Measurements from ENCODE around the gene PPARA.

Gene PPARA

DNA sequence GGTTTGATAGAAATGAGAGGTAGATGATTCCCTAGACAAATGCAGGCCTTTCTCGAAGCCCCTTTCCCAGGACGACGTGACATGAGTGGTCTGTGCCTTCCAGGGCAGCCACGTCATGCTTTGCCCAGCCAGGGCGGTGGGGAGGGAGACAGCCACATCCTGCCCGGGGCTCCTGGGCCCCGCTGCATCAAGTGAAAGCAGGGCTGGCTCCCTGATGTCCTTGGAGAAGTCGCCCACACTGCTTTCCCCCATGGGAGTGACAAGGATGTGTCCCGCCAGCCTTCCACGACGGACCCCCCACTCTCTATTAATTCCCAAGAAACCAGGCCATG is 13.2 kb downstream of the PPARA start:
- in situ Hi-C loops (cut with MboI; ENCODE audit: low pct_unique_long_range_greater_than_20kb, low sequenced_read_pairs, unreplicated experiment): no loop called here
- no peak for TF ChIP-seq CTCF (IDR thresholded peaks at IDR 0.05; ENCODE audit: extremely low read depth, insufficient read depth, missing control alignments)
- no peak for DNase-seq (ENCODE audit: low spot score)

- in situ Hi-C loops (cut with MboI; ENCODE audit: low pct_unique_long_range_greater_than_20kb, low sequenced_read_pairs, unreplicated experiment): no loop called here
- no peak for TF ChIP-seq CTCF (IDR thresholded peaks at IDR 0.05; ENCODE audit: extremely low read depth, insufficient read depth, missing control alignments)
- DNase-seq (ENCODE audit: low spot score): no peak
Measured at GRCh38 chr22:46165977-46166376, 15.7 kb downstream of the PPARA start.

DNA sequence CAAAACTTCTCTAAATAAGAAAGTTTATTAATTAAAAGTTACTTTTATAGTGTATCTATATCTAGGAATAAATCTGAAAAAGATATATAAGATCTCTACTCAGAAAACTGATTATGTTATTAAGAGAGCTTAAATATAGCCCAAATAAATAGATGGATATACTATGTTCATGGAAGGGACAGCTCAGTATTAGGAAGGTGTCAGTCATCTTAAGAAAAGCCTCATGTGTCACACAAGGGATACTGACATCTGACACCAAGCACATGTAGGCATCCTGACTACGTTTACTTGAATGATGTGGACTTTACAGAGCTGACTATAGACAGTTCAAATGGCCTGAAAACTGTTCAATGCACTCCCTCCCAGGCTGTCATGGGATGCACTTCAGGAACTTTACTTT is 19.3 kb downstream of the PPARA start:
- no peak for DNase-seq (ENCODE audit: low spot score)
- in situ Hi-C loops (cut with MboI; ENCODE audit: low pct_unique_long_range_greater_than_20kb, low sequenced_read_pairs, unreplicated experiment): no loop called here

DNA sequence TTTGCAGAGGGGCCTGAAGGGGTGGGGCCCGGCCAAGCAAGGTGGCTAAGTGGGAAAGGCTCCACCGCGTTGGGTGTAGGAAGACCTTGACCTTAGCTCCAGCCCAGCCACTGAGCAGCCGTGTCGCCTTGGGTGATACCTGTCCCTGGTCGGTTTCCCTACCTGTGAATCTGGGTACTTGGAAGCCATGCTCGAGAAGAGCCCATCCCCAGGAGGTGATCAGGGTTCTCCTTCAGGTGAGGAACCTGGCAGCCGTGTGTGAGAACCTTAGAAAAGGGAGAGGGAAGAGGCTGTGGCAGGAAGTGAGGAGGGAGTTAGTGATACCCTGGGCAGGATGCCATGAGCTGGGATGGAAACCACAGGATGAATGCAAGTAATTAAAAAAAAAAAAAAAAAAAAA is 21.6 kb downstream of the PPARA start:
- no peak for DNase-seq (ENCODE audit: low spot score)
- in situ Hi-C loops (cut with MboI; ENCODE audit: low pct_unique_long_range_greater_than_20kb, low sequenced_read_pairs, unreplicated experiment): no loop called here
- no peak for TF ChIP-seq CTCF (IDR thresholded peaks at IDR 0.05; ENCODE audit: extremely low read depth, insufficient read depth, missing control alignments)

More for the DNA sequence above, 19.3 kb downstream of the PPARA start:
- no peak for TF ChIP-seq CTCF (IDR thresholded peaks at IDR 0.05; ENCODE audit: extremely low read depth, insufficient read depth, missing control alignments)

- in situ Hi-C loops (cut with MboI; ENCODE audit: low pct_unique_long_range_greater_than_20kb, low sequenced_read_pairs, unreplicated experiment): no loop called here
- no peak for DNase-seq (ENCODE audit: low spot score)
- no peak for TF ChIP-seq CTCF (IDR thresholded peaks at IDR 0.05; ENCODE audit: extremely low read depth, insufficient read depth, missing control alignments)
Measured at GRCh38 chr22:46172522-46173110, 22.3 kb downstream of the PPARA start.

DNA sequence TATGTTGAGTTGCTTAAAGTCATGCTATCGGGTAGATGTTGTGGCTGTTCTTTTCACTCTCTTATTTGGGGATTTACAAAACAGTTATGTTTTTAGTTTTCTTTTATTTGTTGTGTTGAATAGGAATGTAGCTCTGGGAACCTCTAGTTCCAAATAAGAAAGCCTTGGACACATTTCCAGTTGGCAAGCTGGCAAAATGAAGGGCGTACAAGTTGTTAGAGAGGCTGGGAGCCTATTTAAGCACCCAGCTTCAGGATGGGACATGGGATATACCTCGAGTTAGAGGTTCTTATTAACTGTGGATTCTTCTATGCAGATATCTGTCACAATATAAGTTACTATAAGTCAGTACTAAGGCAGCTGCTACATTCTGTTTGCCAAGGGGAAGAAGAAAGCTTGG is 22.8 kb downstream of the PPARA start:
- TF ChIP-seq CTCF (IDR thresholded peaks at IDR 0.05; ENCODE audit: extremely low read depth, insufficient read depth, missing control alignments): no peak
- no peak for DNase-seq (ENCODE audit: low spot score)
- in situ Hi-C loops (cut with MboI; ENCODE audit: low pct_unique_long_range_greater_than_20kb, low sequenced_read_pairs, unreplicated experiment): no loop called here

DNA sequence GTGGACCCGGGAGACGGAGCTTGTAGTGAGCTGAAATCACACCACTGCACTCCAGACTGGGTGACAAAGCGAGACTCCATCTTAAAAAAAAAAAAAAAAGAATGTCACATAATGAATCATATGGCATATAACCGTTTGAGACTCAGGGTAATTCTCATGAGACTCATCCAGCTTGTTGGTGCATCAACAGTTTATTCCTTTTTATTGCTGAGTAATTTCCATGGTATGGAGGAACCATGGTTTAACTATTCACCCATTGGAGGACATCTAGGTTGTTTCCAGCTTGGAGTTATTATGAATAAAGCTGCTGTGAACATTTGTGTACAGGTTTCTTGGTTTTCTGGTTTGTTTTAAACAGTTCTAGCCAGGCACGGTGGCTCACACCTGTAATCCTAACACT is 25.3 kb downstream of the PPARA start:
- TF ChIP-seq CTCF (IDR thresholded peaks at IDR 0.05; ENCODE audit: extremely low read depth, insufficient read depth, missing control alignments): no peak
- in situ Hi-C loops (cut with MboI; ENCODE audit: low pct_unique_long_range_greater_than_20kb, low sequenced_read_pairs, unreplicated experiment): no loop called here
- DNase-seq (ENCODE audit: low spot score): no peak

Data from GM13977 (cell line).